HTR-8/SVneo (cell line): ENCODE data around the gene ECM2.

Source experiments
- DNase-seq: peaks from one replicate; pipeline ENCODE4 v3.0.0; 2011; ENCODE audit warnings: low spot score, mixed read lengths; ENCODE audit not compliant: insufficient read length
- FAIRE-seq: peaks from 2 replicates; lab custom pipeline; 2011; peaks lifted over from hg19 to GRCh38; lab: Jason Lieb, UNC

Gene ECM2

GRCh38 chr9:92478783-92479182 is 57.0 kb downstream of the ECM2 start:
- DNase-seq (no peak), FAIRE-seq (no peak)

GRCh38 chr9:92476962-92477361 is 58.8 kb downstream of the ECM2 start:
- DNase-seq = no peak

GRCh38 chr9:92474587-92474986 is 61.2 kb downstream of the ECM2 start:
- FAIRE-seq (no peak), DNase-seq (no peak)

More at GRCh38 chr9:92476962-92477361, 58.8 kb downstream of the ECM2 start:
- FAIRE-seq = no peak

DNA sequence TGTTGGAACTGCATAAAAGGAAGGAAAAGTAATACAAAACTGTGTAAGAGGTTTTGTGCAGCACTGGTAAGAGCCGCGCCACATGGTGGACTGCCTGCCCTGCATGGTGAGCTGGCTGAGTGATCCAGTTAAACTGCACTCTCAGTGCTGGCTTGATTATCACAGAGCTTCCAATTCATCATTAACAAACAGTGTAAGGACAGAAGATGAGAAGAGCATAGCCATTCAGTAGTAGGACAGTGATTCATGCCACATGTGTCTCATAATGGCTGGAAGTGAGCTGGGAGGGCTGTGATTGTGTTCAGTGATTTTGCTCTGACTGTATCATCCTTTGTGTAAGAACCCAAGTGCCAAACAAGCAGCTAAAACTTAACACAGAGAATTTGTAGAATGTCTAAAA is 67.6 kb downstream of the ECM2 start:
- FAIRE-seq (no peak), DNase-seq (no peak)

DNA sequence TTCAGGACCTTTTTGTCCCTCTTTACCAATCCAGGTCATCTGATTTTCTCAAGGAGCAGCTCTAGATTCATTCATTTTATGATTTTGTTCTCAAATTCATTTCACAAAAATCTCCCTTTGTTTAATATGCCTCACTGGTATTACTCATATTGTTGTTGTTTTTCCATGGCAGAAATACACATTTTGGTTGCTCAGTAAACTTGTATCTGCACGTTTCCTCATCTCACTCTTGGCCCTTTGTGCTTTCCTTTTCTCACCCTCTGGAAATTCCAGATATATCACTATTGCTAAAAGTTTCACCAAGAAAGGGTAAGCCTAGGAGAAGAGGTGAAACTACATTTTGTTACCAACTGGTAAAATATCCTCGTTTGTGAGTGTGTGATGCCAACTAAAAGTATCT is 68.3 kb downstream of the ECM2 start:
- no peak for DNase-seq
- no peak for FAIRE-seq

DNA sequence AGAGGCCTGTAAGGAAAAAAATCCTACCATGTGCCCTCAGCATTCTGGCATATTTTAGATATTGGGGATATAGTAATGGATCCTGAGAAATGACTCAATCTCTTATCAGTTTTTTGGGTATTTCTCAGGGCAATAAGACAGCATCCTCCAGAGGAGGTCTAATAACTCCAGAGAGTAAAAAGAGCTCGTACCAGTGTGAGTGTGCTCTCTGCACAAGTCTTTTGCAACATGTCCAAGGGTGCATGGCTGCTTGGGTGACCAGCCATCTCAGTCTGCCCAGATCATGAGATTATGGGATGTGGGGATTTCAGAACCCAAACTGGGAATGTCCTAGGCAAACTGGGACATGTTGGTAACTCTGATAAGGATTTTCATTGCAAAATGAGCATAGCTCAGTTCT is 68.7 kb downstream of the ECM2 start:
- no peak for FAIRE-seq
- DNase-seq = no peak

- FAIRE-seq = no peak
Measured at GRCh38 chr9:92463984-92464383, 71.8 kb downstream of the ECM2 start.

DNA sequence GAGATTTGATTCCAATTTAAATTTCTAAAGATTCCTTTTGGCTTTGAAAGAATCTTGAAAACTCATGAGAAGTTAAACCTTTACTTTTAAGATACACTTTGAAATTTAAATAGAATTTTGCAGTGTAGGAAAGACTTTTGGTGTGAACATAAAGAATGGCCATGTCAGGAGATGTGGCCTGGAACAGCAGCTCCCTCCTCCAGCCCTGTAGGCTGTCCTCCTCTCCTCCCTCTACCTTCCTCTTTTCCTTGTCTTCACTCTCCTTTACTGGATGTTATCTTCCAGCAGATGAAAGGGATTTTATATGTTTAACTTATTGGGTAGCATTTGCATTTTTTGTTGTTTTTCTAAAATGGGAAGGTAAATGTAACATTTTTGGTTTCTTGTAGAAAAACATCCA is 72.4 kb downstream of the ECM2 start:
- DNase-seq = no peak
- no peak for FAIRE-seq

More at GRCh38 chr9:92463984-92464383, 71.8 kb downstream of the ECM2 start:
- no peak for DNase-seq

GRCh38 chr9:92457576-92457975 is 78.2 kb downstream of the ECM2 start:
- no peak for FAIRE-seq
- no peak for DNase-seq

- DNase-seq = no peak
- no peak for FAIRE-seq
Measured at GRCh38 chr9:92455217-92455616, 80.6 kb downstream of the ECM2 start.

- FAIRE-seq (no peak), DNase-seq (no peak)
Measured at GRCh38 chr9:92446536-92446935, 89.3 kb downstream of the ECM2 start.
